H9 (cell line): Measurements from ENCODE around the gene DUSP2. TPM values are rescaled to one million over a fixed set of nuclear protein-coding genes. Genes with fewer than 3 reads are reported as not detected.

Experiments
- DNase-seq: peaks from one replicate; pipeline ENCODE4 v3.0.0-alpha.2; 2017
- H2AFZ ChIP-seq: one replicate; pipeline ENCODE4 v1.6.1; 2013; ENCODE audit warnings: mild to moderate bottlenecking, low read length, control low read depth, moderate library complexity
- H2AK5ac ChIP-seq: 2 replicates; pipeline ENCODE4 v1.6.1; 2013; ENCODE audit warnings: low read length, control low read depth, mixed read lengths; ENCODE audit not compliant: insufficient read length
- H2BK120ac ChIP-seq: one replicate; pipeline ENCODE4 v1.6.1; 2013; ENCODE audit warnings: low read depth, mild to moderate bottlenecking, low read length, control low read depth, inconsistent platforms; ENCODE audit not compliant: poor library complexity, severe bottlenecking
- H2BK12ac ChIP-seq: 2 replicates; pipeline ENCODE4 v1.6.1; 2013; ENCODE audit warnings: low read length, control low read depth, mixed read lengths, low read depth; ENCODE audit not compliant: insufficient read length
- H2BK15ac ChIP-seq: 2 replicates; pipeline ENCODE4 v1.6.1; 2013; ENCODE audit warnings: low read depth, low read length, control low read depth
- H2BK20ac ChIP-seq: one replicate; pipeline ENCODE4 v1.6.1; 2013; ENCODE audit warnings: low read depth, mild to moderate bottlenecking, low read length, control low read depth, inconsistent platforms; ENCODE audit not compliant: poor library complexity, severe bottlenecking
- H2BK5ac ChIP-seq: 2 replicates; pipeline ENCODE4 v1.6.1; 2013; ENCODE audit warnings: low read length, control low read depth, mixed read lengths; ENCODE audit not compliant: insufficient read length
- H3K14ac ChIP-seq: 2 replicates; pipeline ENCODE4 v1.6.1; 2013; ENCODE audit warnings: low read length, control low read depth; ENCODE audit not compliant: insufficient read depth
- H3K18ac ChIP-seq: 2 replicates; pipeline ENCODE4 v1.6.1; 2013; ENCODE audit warnings: low read depth, mild to moderate bottlenecking, mixed read lengths, low read length, control low read depth; ENCODE audit not compliant: insufficient read length
- H3K23ac ChIP-seq: 2 replicates; pipeline ENCODE4 v1.6.1; 2013; ENCODE audit warnings: low read length, control low read depth, mixed read lengths, low read depth; ENCODE audit not compliant: insufficient read length
- H3K23me2 ChIP-seq: 2 replicates; pipeline ENCODE4 v1.6.1; 2013; ENCODE audit warnings: low read depth, mild to moderate bottlenecking, mixed read lengths, low read length, control low read depth; ENCODE audit not compliant: insufficient read length, poor library complexity, severe bottlenecking
- H3K27ac ChIP-seq: 2 replicates; pipeline ENCODE4 v1.5.1; 2013; ENCODE audit warnings: low read length, control low read depth, mixed read lengths, low read depth; ENCODE audit not compliant: insufficient read length
- H3K27me3 ChIP-seq: 2 replicates; pipeline ENCODE4 v1.6.1; 2013; ENCODE audit warnings: low read length, control low read depth, inconsistent platforms; ENCODE audit not compliant: insufficient read depth
- H3K4ac ChIP-seq: 2 replicates; pipeline ENCODE4 v1.6.1; 2013; ENCODE audit warnings: low read depth, mild to moderate bottlenecking, control low read depth, inconsistent platforms, low read length, moderate library complexity
- H3K4me1 ChIP-seq: 2 replicates; pipeline ENCODE4 v1.6.1; 2013; ENCODE audit warnings: low read length, control low read depth, inconsistent platforms; ENCODE audit not compliant: insufficient read depth
- H3K4me2 ChIP-seq: 2 replicates; pipeline ENCODE4 v1.6.1; 2013; ENCODE audit warnings: low read length, control low read depth, mixed read lengths; ENCODE audit not compliant: insufficient read length, insufficient read depth
- H3K56ac ChIP-seq: 2 replicates; pipeline ENCODE4 v1.6.1; 2013; ENCODE audit warnings: low read depth, mild to moderate bottlenecking, mixed read lengths, low read length, control low read depth; ENCODE audit not compliant: insufficient read length
- H3K79me1 ChIP-seq: 2 replicates; pipeline ENCODE4 v1.6.1; 2013; ENCODE audit warnings: low read depth, mild to moderate bottlenecking, moderate library complexity, low read length, control low read depth, inconsistent platforms; ENCODE audit not compliant: insufficient read depth, poor library complexity, severe bottlenecking
- H3K79me2 ChIP-seq: 2 replicates; pipeline ENCODE4 v1.6.1; 2013; ENCODE audit warnings: low read length, control low read depth, inconsistent platforms; ENCODE audit not compliant: insufficient read depth
- H3K9ac ChIP-seq: 2 replicates; pipeline ENCODE4 v1.6.1; 2013; ENCODE audit warnings: low read length, control low read depth, mixed read lengths; ENCODE audit not compliant: insufficient read length; ENCODE audit errors: extremely low read depth
- H3K9me3 ChIP-seq: one replicate; pipeline ENCODE4 v1.6.1; 2013; ENCODE audit warnings: low read depth, low read length, inconsistent platforms; ENCODE audit not compliant: control insufficient read depth
- H3T11ph ChIP-seq: one replicate; pipeline ENCODE4 v1.6.1; 2013; ENCODE audit warnings: mild to moderate bottlenecking, low read length, control low read depth, inconsistent platforms
- H4K20me1 ChIP-seq: one replicate; pipeline ENCODE4 v1.6.1; 2013; ENCODE audit not compliant: control insufficient read depth, insufficient read length, insufficient read depth
- H4K5ac ChIP-seq: 2 replicates; pipeline ENCODE4 v1.6.1; 2013; ENCODE audit warnings: low read depth, mild to moderate bottlenecking, mixed read lengths, low read length, control low read depth; ENCODE audit not compliant: insufficient read length
- H4K8ac ChIP-seq: replicated peaks from 2 replicates; pipeline ENCODE4 v1.6.1; 2013; ENCODE audit warnings: low read length, control low read depth, mixed read lengths, low read depth; ENCODE audit not compliant: insufficient read length
- H4K91ac ChIP-seq: 2 replicates; pipeline ENCODE4 v1.6.1; 2013; ENCODE audit warnings: low read depth, mild to moderate bottlenecking, moderate library complexity, mixed read lengths, low read length, control low read depth; ENCODE audit not compliant: insufficient read length
- H3K27ac Mint-ChIP-seq, 3 experiments: 2 replicates in 2 of 3; 3 replicates in 1 of 3; pipeline ENCODE4 v1.8.0; 2020 to 2021; ENCODE audit warnings: mixed read lengths in 3 of 3, mild to moderate bottlenecking in 1 of 3, moderate library complexity in 1 of 3
- H3K27me3 Mint-ChIP-seq: 2 replicates; pipeline ENCODE4 v1.8.0; 2021; ENCODE audit warnings: low read depth, mild to moderate bottlenecking, moderate library complexity, mixed read lengths
- H3K36me3 Mint-ChIP-seq, 3 experiments: 2 replicates in 2 of 3; 3 replicates in 1 of 3; pipeline ENCODE4 v1.8.0; 2020 to 2021; ENCODE audit warnings: low read depth in 3 of 3, mixed read lengths in 3 of 3; ENCODE audit not compliant: insufficient read depth in 1 of 3
- H3K4me1 Mint-ChIP-seq, 2 experiments: 2 replicates each; pipeline ENCODE4 v1.8.0; 2020; ENCODE audit warnings: mixed read lengths in 2 of 2
- H3K4me3 Mint-ChIP-seq, 2 experiments: 2 replicates in 1 of 2; 3 replicates in 1 of 2; pipeline ENCODE4 v1.8.0; 2020 to 2021; ENCODE audit warnings: mild to moderate bottlenecking in 2 of 2, mixed read lengths in 2 of 2, moderate library complexity in 1 of 2
- H3K9me3 Mint-ChIP-seq, 2 experiments: 2 replicates in 1 of 2; 3 replicates in 1 of 2; pipeline ENCODE4 v1.8.0; 2020; ENCODE audit warnings: mild to moderate bottlenecking in 2 of 2, mixed read lengths in 2 of 2, moderate library complexity in 1 of 2
- CTCF ChIP-seq: fragments of 200-600 bp; sonication (generic); conservative IDR thresholded peaks from 3 replicates; pipeline ENCODE4 v1.8.0; 2021; ENCODE audit warnings: antibody characterized with exemption, mild to moderate bottlenecking
- WGBS: extraction: QIAGEN DNeasy Blood & Tissue Kit; methylation state at CpG from one replicate; pipeline ENCODE4 v1.1.7; 2013; ENCODE audit warnings: missing lambda C conversion rate, low lambda C conversion rate, mixed read lengths; ENCODE audit not compliant: insufficient read length; ENCODE audit errors: extremely low coverage; 5-methylcytosine and 5-hydroxymethylcytosine counted together
- total RNA-seq: library from RNA; stranded (reverse); gene quantifications from 2 replicates; pipeline ENCODE4 v1.2.1, GENCODE V29; 2021

DUSP2 gene
- total RNA-seq, 1 experiment from 2014 or later: 14.9 TPM

- Histone ChIP-seq H4K5ac (no peak overlapping the region), H2BK12ac (no peak overlapping the region), H3K23ac (no peak overlapping the region), H3T11ph (no peak overlapping the region), H4K8ac (no peak overlapping the region), H4K20me1 (no peaks in the 10 kb centered on the region), H3K18ac (no peak overlapping the region), H4K91ac (no peak overlapping the region), H3K23me2 (no peaks in the 10 kb centered on the region), H2BK15ac (no peak overlapping the region), H2AK5ac (no peak overlapping the region), H3K27ac (no peak overlapping the region), H3K79me2 (no peaks in the 10 kb centered on the region), H2AFZ (no peak overlapping the region), H3K4me2 (no peak overlapping the region), H3K79me1 (no peaks in the 10 kb centered on the region), H3K9me3 (no peaks in the 10 kb centered on the region), H2BK120ac (no peak overlapping the region), H3K9ac (no peak overlapping the region), H3K27me3 (no peaks in the 10 kb centered on the region), H3K4ac (no peak overlapping the region), H2BK5ac (no peak overlapping the region), H3K4me1 (no peaks in the 10 kb centered on the region), H3K56ac (no peak overlapping the region), H3K14ac (no peak overlapping the region), H2BK20ac (no peak overlapping the region)
- H3K4me1 Mint-ChIP-seq: no peaks in the 10 kb centered on the region
- H3K27me3 Mint-ChIP-seq: peaks cover 4% of the 10 kb centered on the region; the same call in 1 of the 2 replicates
- H3K27ac Mint-ChIP-seq: no peak overlapping the region
- H3K36me3 Mint-ChIP-seq: peaks cover 4 to 12% (median 11%) of the 10 kb centered on the region in 3 experiments; a peak in 6 of 7 replicates
- no peak for DNase-seq
- WGBS: no CpG with 5 or more reads among the region's 1 CpG
- no peaks in the 10 kb centered on the region for H3K9me3 Mint-ChIP-seq
- TF ChIP-seq CTCF: no peak
- no peak overlapping the region for H3K4me3 Mint-ChIP-seq
Measured at GRCh38 chr2:96180002-96180401, 34.8 kb upstream of the DUSP2 start.
